ENCODE data around the gene MAP3K20.

The MAP3K20 gene

DNA sequence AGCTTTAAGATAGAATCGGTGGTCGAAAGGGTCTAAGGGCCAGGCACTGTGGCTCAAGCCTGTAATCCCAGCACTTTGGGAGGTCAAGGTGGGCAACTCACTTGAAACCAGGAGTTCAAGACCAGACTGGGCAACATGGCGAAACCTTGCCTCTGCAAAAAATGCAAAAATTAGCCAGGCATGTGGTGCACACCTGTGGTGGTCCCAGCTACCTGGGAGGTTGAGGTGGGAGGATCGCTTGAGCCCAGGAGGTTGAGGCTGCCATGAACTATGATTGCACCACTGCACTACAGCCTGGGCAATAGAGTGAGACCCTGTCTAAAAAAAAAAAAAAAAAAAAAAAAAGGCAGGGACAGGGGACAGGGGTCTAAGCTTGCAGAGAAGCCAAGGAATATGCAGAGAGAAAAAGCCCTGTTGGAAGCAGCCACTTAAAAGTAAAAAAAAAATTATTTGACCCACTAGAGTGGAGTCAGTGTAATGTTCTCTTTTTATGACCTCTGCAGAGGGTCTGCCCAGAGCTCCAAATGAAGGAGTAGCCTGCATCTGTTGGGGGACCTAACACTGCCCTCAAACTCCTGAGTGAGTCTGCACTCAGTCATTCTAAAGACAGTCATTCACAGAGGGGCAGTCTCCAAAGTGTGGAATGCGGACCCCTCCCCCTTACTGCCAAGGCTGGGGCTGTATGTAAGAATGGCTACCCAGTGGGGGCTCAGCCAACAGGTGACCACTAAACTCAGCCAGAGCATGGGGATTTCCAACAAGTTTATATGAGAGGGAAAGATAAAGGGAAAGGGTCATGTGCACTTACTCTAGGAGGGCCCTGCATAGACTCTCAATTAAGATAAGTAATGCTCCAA is 160.5 kb downstream of the MAP3K20 start:
- TF ChIP-seq, protein P1, sequence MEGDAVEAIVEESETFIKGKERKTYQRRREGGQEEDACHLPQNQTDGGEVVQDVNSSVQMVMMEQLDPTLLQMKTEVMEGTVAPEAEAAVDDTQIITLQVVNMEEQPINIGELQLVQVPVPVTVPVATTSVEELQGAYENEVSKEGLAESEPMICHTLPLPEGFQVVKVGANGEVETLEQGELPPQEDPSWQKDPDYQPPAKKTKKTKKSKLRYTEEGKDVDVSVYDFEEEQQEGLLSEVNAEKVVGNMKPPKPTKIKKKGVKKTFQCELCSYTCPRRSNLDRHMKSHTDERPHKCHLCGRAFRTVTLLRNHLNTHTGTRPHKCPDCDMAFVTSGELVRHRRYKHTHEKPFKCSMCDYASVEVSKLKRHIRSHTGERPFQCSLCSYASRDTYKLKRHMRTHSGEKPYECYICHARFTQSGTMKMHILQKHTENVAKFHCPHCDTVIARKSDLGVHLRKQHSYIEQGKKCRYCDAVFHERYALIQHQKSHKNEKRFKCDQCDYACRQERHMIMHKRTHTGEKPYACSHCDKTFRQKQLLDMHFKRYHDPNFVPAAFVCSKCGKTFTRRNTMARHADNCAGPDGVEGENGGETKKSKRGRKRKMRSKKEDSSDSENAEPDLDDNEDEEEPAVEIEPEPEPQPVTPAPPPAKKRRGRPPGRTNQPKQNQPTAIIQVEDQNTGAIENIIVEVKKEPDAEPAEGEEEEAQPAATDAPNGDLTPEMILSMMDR (IDR thresholded peaks at IDR 0.05; ENCODE audit: low read depth, low read length), result no peak
- no peak overlapping the region for H3K4me3 ChIP-seq (ENCODE audit: low read depth, low read length)
- peaks cover 5% of the 10 kb centered on the region for H3K36me3 ChIP-seq
- DNase-seq, result no peak
- H3K27ac ChIP-seq, result no peak overlapping the region
- no peaks in the 10 kb centered on the region for H3K9me3 ChIP-seq (ENCODE audit: severe bottlenecking)
- no peaks in the 10 kb centered on the region for H3K27me3 ChIP-seq (ENCODE audit: insufficient read depth, low read depth, severe bottlenecking)

DNA sequence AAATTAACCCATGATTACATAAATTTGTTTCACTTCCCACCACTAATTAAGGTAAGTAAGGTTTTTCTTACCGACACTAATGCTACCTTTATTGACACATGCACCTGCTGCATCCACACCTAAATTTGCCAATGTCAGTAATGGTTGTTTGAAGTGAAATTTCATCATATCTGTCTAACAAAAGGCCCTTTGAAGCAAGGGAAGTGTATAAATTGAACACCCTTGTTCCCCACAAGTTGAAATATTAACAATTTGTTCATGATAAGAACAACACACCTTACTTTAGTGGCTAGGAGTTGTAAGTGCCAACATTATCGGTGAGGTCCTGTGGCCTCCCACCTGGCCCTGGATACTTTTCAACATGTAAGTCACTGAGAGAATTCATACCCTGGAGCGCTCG is 162.7 kb downstream of the MAP3K20 start:
- H3K36me3 ChIP-seq, result no peaks in the 10 kb centered on the region
- TF ChIP-seq, protein P1 (IDR thresholded peaks at IDR 0.05; ENCODE audit: low read depth, low read length), result no peak

DNA sequence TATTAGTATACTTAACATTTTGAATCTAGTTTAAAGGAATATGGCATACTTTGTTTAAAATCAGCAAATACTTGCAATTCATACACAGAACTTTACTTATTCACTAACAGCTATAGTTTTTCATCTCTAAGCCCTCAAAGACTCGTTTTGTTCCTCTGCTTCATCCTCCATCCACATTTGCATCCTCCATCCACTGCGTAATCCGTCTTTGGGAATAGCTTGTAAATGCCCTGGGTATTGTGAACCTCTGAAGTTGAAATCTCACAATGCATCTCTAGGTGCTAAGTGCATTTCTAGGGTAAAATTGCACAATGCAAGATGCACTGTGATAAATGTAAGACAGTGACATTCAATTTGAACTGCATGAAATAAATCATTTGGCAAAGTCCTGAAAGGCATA is 163.2 kb downstream of the MAP3K20 start:
- Histone ChIP-seq H3K27me3 (ENCODE audit: insufficient read depth, low read depth, severe bottlenecking) (no peaks in the 10 kb centered on the region), H3K4me3 (ENCODE audit: low read depth, low read length) (no peak overlapping the region), H3K9me3 (ENCODE audit: severe bottlenecking) (no peaks in the 10 kb centered on the region), H3K36me3 (no peaks in the 10 kb centered on the region), H3K27ac (no peak overlapping the region)
- no peak for DNase-seq
- TF ChIP-seq, protein P1 (IDR thresholded peaks at IDR 0.05; ENCODE audit: low read depth, low read length), result no peak

More for the DNA sequence above, 162.7 kb downstream of the MAP3K20 start:
- H3K4me3 ChIP-seq (ENCODE audit: low read depth, low read length), result no peak overlapping the region
- DNase-seq, result no peak
- no peaks in the 10 kb centered on the region for H3K9me3 ChIP-seq (ENCODE audit: severe bottlenecking)
- H3K27me3 ChIP-seq (ENCODE audit: insufficient read depth, low read depth, severe bottlenecking), result no peaks in the 10 kb centered on the region
- H3K27ac ChIP-seq, result no peak overlapping the region

DNA sequence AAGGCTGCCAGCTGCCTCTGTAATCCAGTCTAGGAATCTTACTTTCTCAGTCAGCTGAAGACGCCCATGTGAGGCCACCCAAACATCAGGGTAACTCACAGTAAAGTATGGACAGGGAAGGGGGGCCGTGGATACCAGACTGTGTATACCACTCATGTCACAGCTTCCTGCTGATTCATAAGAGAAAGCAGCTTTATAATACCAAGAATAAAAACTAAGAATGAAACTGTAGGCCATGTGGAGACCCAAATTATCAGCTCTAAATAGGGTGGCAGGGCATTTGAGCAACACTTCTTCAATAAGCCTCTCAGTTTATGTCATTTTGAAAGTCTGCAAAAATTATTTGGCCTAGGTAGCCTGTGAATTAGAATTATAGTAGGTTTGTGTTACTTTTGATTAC is 164.0 kb downstream of the MAP3K20 start:
- no peak overlapping the region for H3K27ac ChIP-seq
- DNase-seq, result no peak
- no peaks in the 10 kb centered on the region for H3K9me3 ChIP-seq (ENCODE audit: severe bottlenecking)
- no peaks in the 10 kb centered on the region for H3K27me3 ChIP-seq (ENCODE audit: insufficient read depth, low read depth, severe bottlenecking)
- H3K4me3 ChIP-seq (ENCODE audit: low read depth, low read length), result no peak overlapping the region
- TF ChIP-seq, protein P1 (IDR thresholded peaks at IDR 0.05; ENCODE audit: low read depth, low read length), result no peak
- no peaks in the 10 kb centered on the region for H3K36me3 ChIP-seq

DNA sequence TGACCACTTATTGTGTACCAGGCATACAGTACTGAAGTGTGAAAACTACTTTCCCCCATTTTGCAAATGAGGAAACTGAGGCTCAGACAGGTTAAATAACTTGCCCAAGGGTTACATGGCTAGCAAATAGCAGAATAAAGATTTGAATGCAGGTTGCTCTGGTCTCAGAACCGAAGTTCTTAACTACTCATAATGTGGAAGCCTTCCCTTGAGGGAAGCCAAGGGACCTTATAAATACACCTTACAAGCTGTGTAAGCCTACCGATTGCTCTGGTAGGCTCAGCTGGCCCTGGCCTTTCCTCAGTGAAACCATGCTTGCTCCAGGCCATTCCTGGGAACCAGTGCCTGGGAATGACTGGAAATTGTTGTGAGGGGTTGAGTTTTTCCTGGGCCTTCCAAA is 164.4 kb downstream of the MAP3K20 start:
- TF ChIP-seq, protein P1 (IDR thresholded peaks at IDR 0.05; ENCODE audit: low read depth, low read length), result no peak
- no peak for DNase-seq
- H3K27ac ChIP-seq, result no peak overlapping the region
- H3K9me3 ChIP-seq (ENCODE audit: severe bottlenecking), result no peaks in the 10 kb centered on the region
- H3K36me3 ChIP-seq, result no peaks in the 10 kb centered on the region
- no peaks in the 10 kb centered on the region for H3K27me3 ChIP-seq (ENCODE audit: insufficient read depth, low read depth, severe bottlenecking)
- H3K4me3 ChIP-seq (ENCODE audit: low read depth, low read length), result no peak overlapping the region

DNA sequence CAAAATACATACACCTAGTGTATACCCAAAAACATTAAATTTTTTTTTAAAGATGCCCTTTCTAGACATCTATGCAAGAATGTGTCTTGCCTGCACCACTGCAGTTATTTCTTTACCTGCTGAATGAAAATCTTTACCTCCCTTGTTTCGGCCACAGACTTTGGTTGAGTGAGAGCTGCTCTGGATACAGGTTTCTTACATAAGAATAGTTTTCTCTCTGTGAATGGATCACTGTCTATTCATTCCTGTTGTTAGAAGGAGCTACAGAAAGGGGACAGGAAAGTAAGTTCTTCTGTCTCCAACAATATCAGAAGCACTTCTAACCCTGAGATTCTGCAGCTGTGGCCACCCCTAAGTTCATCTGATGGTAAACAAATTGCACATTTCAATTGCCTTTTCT is 166.0 kb downstream of the MAP3K20 start:
- Histone ChIP-seq H3K4me3 (ENCODE audit: low read depth, low read length) (no peak overlapping the region), H3K27me3 (ENCODE audit: insufficient read depth, low read depth, severe bottlenecking) (no peaks in the 10 kb centered on the region), H3K9me3 (ENCODE audit: severe bottlenecking) (no peaks in the 10 kb centered on the region), H3K27ac (no peak overlapping the region), H3K36me3 (no peaks in the 10 kb centered on the region)
- no peak for DNase-seq
- TF ChIP-seq, protein P1 (IDR thresholded peaks at IDR 0.05; ENCODE audit: low read depth, low read length), result no peak

Data from WERI-Rb-1 (cell line).